Mesothelial cell of epicardium (in vitro differentiated cells): Measurements from ENCODE around the gene STK17B. TPM values are rescaled to one million over a fixed set of nuclear protein-coding genes. Genes with fewer than 3 reads are reported as not detected.

Experiments
- DNase-seq, 2 experiments: peaks; one replicate each; pipeline ENCODE4 v3.0.0; 2021; ENCODE audit warnings: low spot score in 2 of 2; ENCODE audit not compliant: unreplicated experiment in 2 of 2
- H3K27ac Mint-ChIP-seq: 2 replicates; pipeline ENCODE4 v1.8.0; 2021; ENCODE audit warnings: mixed read lengths
- H3K27me3 Mint-ChIP-seq: 2 replicates; pipeline ENCODE4 v1.8.0; 2021; ENCODE audit warnings: low read depth, mixed read lengths
- H3K36me3 Mint-ChIP-seq: 2 replicates; pipeline ENCODE4 v1.8.0; 2021; ENCODE audit warnings: mixed read lengths
- H3K4me1 Mint-ChIP-seq: 2 replicates; pipeline ENCODE4 v1.8.0; 2021; ENCODE audit warnings: mixed read lengths
- H3K4me3 Mint-ChIP-seq: 2 replicates; pipeline ENCODE4 v1.8.0; 2021; ENCODE audit warnings: mild to moderate bottlenecking, moderate library complexity, mixed read lengths
- H3K9me3 Mint-ChIP-seq: 2 replicates; pipeline ENCODE4 v1.8.0; 2021; ENCODE audit warnings: mixed read lengths
- total RNA-seq: library from RNA; stranded (reverse); gene quantifications from 3 replicates; pipeline ENCODE4 v1.2.1, GENCODE V29; 2021
- TF ChIP-seq, protein P1 (sequence below): fragments of 200-600 bp; sonication (generic); IDR thresholded peaks from one replicate; pipeline ENCODE4 v1.5.0; 2021; ENCODE audit warnings: antibody characterized with exemption; ENCODE audit not compliant: unreplicated experiment

Gene STK17B
- total RNA-seq, 1 donor from 2014 or later: 35.6 TPM

DNA sequence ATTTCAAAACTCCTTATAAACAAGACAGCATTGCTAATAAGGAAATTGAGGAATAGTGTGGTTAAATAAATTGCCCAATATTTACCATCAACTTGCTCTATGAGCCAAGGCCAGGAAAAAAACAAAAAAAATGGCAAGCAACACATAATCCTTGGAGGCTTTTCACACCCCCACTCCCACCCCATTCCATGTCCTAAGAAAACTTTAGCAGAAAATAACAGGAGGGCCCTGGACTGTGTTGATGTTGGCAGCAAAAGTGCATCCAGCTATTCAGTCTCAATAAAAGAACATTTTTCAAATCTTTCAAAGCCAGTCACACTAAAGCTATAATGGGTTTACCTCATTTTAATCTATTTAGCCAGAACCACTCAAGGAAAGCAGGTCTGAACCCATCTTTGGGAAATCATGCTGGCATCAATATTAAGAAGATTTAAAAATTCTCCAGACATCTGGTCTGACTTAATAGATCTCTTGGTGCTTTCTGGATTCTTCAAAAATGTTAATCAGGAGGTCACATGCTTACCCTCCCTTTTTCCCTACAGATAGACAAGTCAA is 34.6 kb upstream of the STK17B start:
- Mint-ChIP-seq H3K9me3 (peaks cover 4% of the 10 kb centered on the region), H3K27me3 (no peaks in the 10 kb centered on the region), H3K36me3 (peaks cover 3% of the 10 kb centered on the region), H3K27ac (no peak overlapping the region), H3K4me1 (peaks cover 24% of the 10 kb centered on the region), H3K4me3 (no peak overlapping the region)
- no peak for DNase-seq
- TF ChIP-seq, protein P1, sequence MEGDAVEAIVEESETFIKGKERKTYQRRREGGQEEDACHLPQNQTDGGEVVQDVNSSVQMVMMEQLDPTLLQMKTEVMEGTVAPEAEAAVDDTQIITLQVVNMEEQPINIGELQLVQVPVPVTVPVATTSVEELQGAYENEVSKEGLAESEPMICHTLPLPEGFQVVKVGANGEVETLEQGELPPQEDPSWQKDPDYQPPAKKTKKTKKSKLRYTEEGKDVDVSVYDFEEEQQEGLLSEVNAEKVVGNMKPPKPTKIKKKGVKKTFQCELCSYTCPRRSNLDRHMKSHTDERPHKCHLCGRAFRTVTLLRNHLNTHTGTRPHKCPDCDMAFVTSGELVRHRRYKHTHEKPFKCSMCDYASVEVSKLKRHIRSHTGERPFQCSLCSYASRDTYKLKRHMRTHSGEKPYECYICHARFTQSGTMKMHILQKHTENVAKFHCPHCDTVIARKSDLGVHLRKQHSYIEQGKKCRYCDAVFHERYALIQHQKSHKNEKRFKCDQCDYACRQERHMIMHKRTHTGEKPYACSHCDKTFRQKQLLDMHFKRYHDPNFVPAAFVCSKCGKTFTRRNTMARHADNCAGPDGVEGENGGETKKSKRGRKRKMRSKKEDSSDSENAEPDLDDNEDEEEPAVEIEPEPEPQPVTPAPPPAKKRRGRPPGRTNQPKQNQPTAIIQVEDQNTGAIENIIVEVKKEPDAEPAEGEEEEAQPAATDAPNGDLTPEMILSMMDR: no peak

DNA sequence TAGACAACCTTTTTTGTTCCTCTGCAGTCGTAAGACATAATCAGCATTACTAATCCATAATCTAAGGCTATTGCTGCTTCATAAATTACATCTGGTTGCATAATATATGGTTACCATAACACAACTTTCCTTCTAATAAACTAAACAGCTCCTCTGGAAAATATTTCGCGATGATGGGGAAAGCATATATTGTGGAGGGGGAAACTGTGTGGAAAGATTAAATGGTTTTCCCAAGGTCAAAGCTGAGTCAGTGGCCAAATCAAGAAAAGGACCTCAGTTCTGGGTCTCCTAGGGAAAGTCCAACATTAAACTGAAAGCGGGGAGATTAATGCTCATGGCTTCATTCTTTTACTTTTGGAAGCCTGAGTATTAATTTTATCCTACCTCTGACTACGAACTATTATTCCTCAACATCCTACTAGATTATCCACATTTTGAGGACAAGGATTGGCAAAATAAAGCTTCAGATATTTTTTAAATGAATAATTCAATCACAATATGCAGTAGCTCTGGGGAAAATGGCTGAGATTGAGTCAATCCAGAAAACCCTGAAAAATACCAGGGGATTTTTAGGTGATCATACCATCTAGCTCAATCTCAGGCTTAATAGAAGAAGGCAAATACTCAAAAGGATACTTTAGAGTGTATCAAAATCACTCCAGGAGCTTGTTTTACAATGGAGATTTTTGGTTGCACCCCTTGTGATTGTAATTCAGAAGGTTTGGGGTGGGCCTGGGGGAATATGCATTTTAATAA is 33.8 kb upstream of the STK17B start:
- TF ChIP-seq, protein P1: no peak
- Mint-ChIP-seq H3K9me3 (peaks cover 4% of the 10 kb centered on the region), H3K36me3 (peaks cover 3% of the 10 kb centered on the region), H3K4me3 (no peak overlapping the region), H3K27ac (no peak overlapping the region), H3K27me3 (no peaks in the 10 kb centered on the region), H3K4me1 (peaks cover 23% of the 10 kb centered on the region)
- no peak for DNase-seq

GRCh38 chr2:196201229-196202009 is 30.0 kb upstream of the STK17B start:
- H3K9me3 Mint-ChIP-seq: no peaks in the 10 kb centered on the region
- H3K27ac Mint-ChIP-seq: no peak overlapping the region
- H3K27me3 Mint-ChIP-seq: no peaks in the 10 kb centered on the region
- no peak for DNase-seq
- peaks cover 7% of the 10 kb centered on the region for H3K4me1 Mint-ChIP-seq
- no peaks in the 10 kb centered on the region for H3K36me3 Mint-ChIP-seq
- TF ChIP-seq, protein P1: no peak
- no peak overlapping the region for H3K4me3 Mint-ChIP-seq

DNA sequence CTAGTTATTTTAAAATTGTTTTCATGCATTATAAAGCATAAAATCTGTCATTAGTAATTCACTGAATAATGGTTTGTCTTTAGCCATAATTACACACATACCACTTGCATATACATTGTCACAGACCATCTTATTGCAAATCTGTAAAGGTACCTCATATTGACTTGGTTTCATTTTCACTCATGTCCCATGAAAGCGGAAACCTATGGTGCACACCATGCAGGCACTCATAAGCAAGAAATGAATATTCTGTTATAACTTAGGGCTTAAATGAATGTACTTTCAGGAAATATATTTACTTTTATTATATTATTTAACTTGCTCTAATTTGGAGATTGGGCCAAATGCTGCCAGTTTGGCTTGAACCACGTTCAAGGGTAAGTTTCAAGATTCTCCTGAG is 29.2 kb upstream of the STK17B start:
- no peak for DNase-seq
- TF ChIP-seq, protein P1: no peak
- Mint-ChIP-seq H3K4me3 (no peak overlapping the region), H3K9me3 (no peaks in the 10 kb centered on the region), H3K36me3 (no peaks in the 10 kb centered on the region), H3K27me3 (no peaks in the 10 kb centered on the region), H3K27ac (no peak overlapping the region), H3K4me1 (no peaks in the 10 kb centered on the region)

DNA sequence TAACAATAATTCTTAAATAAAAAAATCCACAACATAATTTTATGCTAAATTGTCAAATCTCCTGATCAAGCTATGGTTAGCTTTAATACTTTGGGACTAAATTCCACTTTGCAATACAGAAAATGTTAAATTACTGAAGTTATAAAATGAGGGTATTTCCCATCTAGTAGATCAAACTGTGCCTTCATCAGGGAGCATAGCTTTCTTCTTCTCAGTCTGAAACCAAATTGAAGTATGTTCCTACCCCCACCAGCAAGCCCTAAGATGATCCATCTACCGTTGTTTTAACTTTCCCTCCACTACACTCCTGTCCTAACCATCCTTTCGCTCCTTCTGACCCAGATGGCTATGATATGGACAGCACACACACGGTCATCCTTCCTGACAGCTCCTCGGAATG is 24.4 kb upstream of the STK17B start:
- Mint-ChIP-seq H3K4me3 (no peak overlapping the region), H3K27ac (no peak overlapping the region), H3K27me3 (no peaks in the 10 kb centered on the region), H3K9me3 (no peaks in the 10 kb centered on the region), H3K36me3 (no peaks in the 10 kb centered on the region), H3K4me1 (peaks cover 3% of the 10 kb centered on the region)
- DNase-seq: no peak
- TF ChIP-seq, protein P1: no peak
